ENCODE measurements around the gene SEC61B.
"Not testable (repeated sequence)": the region's sequence is repeated elsewhere in the genome, so short reads cannot be mapped to it uniquely, and the experiment has no call there.

Gene SEC61B

GRCh38 chr9:99192786-99193465 is 29.2 kb upstream of the SEC61B start:
- peak; percentile 32 to 36 for DNase-seq

- DNase-seq, result no peak
Measured at GRCh38 chr9:99193466-99193821, 28.6 kb upstream of the SEC61B start.

GRCh38 chr9:99196484-99196883 is 25.6 kb upstream of the SEC61B start:
- DNase-seq, result not testable (repeated sequence)

- no peak for DNase-seq
Measured at GRCh38 chr9:99197124-99197630, 24.9 kb upstream of the SEC61B start.

- DNase-seq, result no peak
Measured at GRCh38 chr9:99197987-99198386, 24.1 kb upstream of the SEC61B start.

GRCh38 chr9:99199938-99200539 is 22.0 kb upstream of the SEC61B start:
- no peak for DNase-seq

- no peak for DNase-seq
Measured at GRCh38 chr9:99201603-99202002, 20.5 kb upstream of the SEC61B start.

GRCh38 chr9:99210572-99210971 is 11.5 kb upstream of the SEC61B start:
- no peak for DNase-seq

- DNase-seq, result no peak
Measured at GRCh38 chr9:99211746-99212145, 10.3 kb upstream of the SEC61B start.

- peak; percentile 30 for DNase-seq
Measured at GRCh38 chr9:99213197-99213596, 8.9 kb upstream of the SEC61B start.

- DNase-seq, result no peak
Measured at GRCh38 chr9:99216073-99216472, 6.0 kb upstream of the SEC61B start.

GRCh38 chr9:99220011-99220410 is 2.1 kb upstream of the SEC61B start:
- DNase-seq, result no peak

GRCh38 chr9:99221266-99221620 is 839 bp upstream of the SEC61B start:
- DNase-seq, result no peak

GRCh38 chr9:99222416-99223270 is 561 bp downstream of the SEC61B start:
- DNase-seq, result no peak

- no peak for DNase-seq
Measured at GRCh38 chr9:99224445-99224844, 2.4 kb downstream of the SEC61B start.

GRCh38 chr9:99226054-99226453 is 4.0 kb downstream of the SEC61B start:
- no peak for DNase-seq

- DNase-seq, result no peak
Measured at GRCh38 chr9:99230206-99230605, 8.1 kb downstream of the SEC61B start.

GRCh38 chr9:99231711-99232110 is 9.6 kb downstream of the SEC61B start:
- peak; percentile 32 to 34 for DNase-seq

GRCh38 chr9:99234618-99235017 is 12.5 kb downstream of the SEC61B start:
- DNase-seq, result no peak

- DNase-seq, result no peak
Measured at GRCh38 chr9:99235069-99235468, 13.0 kb downstream of the SEC61B start.

GRCh38 chr9:99235926-99236634 is 14.0 kb downstream of the SEC61B start:
- DNase-seq, result no peak

- DNase-seq, result no peak
Measured at GRCh38 chr9:99237356-99237755, 15.3 kb downstream of the SEC61B start.

- DNase-seq, result not testable (repeated sequence)
Measured at GRCh38 chr9:99237849-99238248, 15.8 kb downstream of the SEC61B start.
